ENCODE results near the gene RABGAP1L.

Gene RABGAP1L

GRCh38 chr1:174428739-174429138 lies 269.4 kb downstream of the RABGAP1L start:
- Histone ChIP-seq H3K79me2 (ENCODE audit: control insufficient read depth, insufficient read depth, low read length, poor library complexity) (no peaks in the 10 kb centered on the region), H2BK12ac (ENCODE audit: low read length) (no peak overlapping the region), H4K8ac (ENCODE audit: low read depth, low read length) (no peak overlapping the region), H3K23ac (ENCODE audit: low read length) (no peak overlapping the region), H3K4me1 (ENCODE audit: control insufficient read depth in 1 of 2, insufficient read depth in 2 of 2, low read length in 2 of 2) (no peaks in the 10 kb centered on the region), H3K27ac (ENCODE audit: low read depth, low read length) (no peak overlapping the region), H3K9ac (ENCODE audit: low read length) (no peak overlapping the region), H3K14ac (ENCODE audit: low read length) (no peak overlapping the region), H3K18ac (ENCODE audit: low read length) (no peak overlapping the region), H4K91ac (ENCODE audit: low read depth, low read length) (no peak overlapping the region), H3K4me2 (ENCODE audit: low read length) (no peak overlapping the region), H4K12ac (ENCODE audit: low read depth, low read length) (no peak overlapping the region), H3K4me3 (ENCODE audit: low read depth, low read length) (no peak overlapping the region), H2AFZ (ENCODE audit: insufficient read depth, low read length, poor library complexity) (no peak overlapping the region), H3K27me3 (ENCODE audit: insufficient read depth, low read length) (no peaks in the 10 kb centered on the region), H3K4ac (ENCODE audit: low read depth, low read length) (no peak overlapping the region), H3K9me3 (ENCODE audit: insufficient read depth, low read depth, low read length) (no peaks in the 10 kb centered on the region), H2AK5ac (ENCODE audit: low read length) (no peak overlapping the region), H3K36me3 (ENCODE audit: control insufficient read depth in 1 of 2, insufficient read depth in 2 of 2, low read length in 2 of 2) (no peaks in the 10 kb centered on the region), H2BK5ac (ENCODE audit: low read depth, low read length, poor library complexity) (no peak overlapping the region), H3K79me1 (ENCODE audit: low read length) (no peaks in the 10 kb centered on the region), H2BK120ac (ENCODE audit: insufficient read depth, low read length, poor library complexity) (no peak overlapping the region)
- DNase-seq = no peak

- H2BK5ac ChIP-seq (ENCODE audit: low read depth, low read length, poor library complexity) = no peak overlapping the region
- H3K36me3 ChIP-seq (ENCODE audit: control insufficient read depth in 1 of 2, insufficient read depth in 2 of 2, low read length in 2 of 2) = no peaks in the 10 kb centered on the region
- WGBS (ENCODE audit: extremely low coverage, insufficient coverage, insufficient read length) = no CpG with 5 or more reads among the region's 1 CpG
These were observed 274.1 kb downstream of the RABGAP1L start for GRCh38 chr1:174433451-174433850.

GRCh38 chr1:174445351-174445750 lies 286.0 kb downstream of the RABGAP1L start:
- Histone ChIP-seq H3K4me2 (ENCODE audit: low read length) (no peak overlapping the region), H3K4me3 (ENCODE audit: low read depth, low read length) (no peak overlapping the region), H2BK120ac (ENCODE audit: insufficient read depth, low read length, poor library complexity) (no peak overlapping the region), H3K27ac (ENCODE audit: low read depth, low read length) (no peak overlapping the region), H3K27me3 (ENCODE audit: insufficient read depth, low read length) (no peaks in the 10 kb centered on the region), H4K91ac (ENCODE audit: low read depth, low read length) (no peak overlapping the region), H3K4me1 (ENCODE audit: control insufficient read depth in 1 of 2, insufficient read depth in 2 of 2, low read length in 2 of 2) (no peaks in the 10 kb centered on the region), H3K79me2 (ENCODE audit: control insufficient read depth, insufficient read depth, low read length, poor library complexity) (no peaks in the 10 kb centered on the region), H2BK12ac (ENCODE audit: low read length) (no peak overlapping the region), H4K12ac (ENCODE audit: low read depth, low read length) (no peak overlapping the region), H3K4ac (ENCODE audit: low read depth, low read length) (no peak overlapping the region), H2AK5ac (ENCODE audit: low read length) (no peak overlapping the region), H3K23ac (ENCODE audit: low read length) (no peak overlapping the region), H3K9ac (ENCODE audit: low read length) (no peak overlapping the region), H2AFZ (ENCODE audit: insufficient read depth, low read length, poor library complexity) (no peak overlapping the region), H3K79me1 (ENCODE audit: low read length) (no peaks in the 10 kb centered on the region), H3K14ac (ENCODE audit: low read length) (no peak overlapping the region), H4K8ac (ENCODE audit: low read depth, low read length) (no peak overlapping the region), H3K18ac (ENCODE audit: low read length) (no peak overlapping the region), H3K9me3 (ENCODE audit: insufficient read depth, low read depth, low read length) (no peaks in the 10 kb centered on the region), H3K36me3 (ENCODE audit: control insufficient read depth in 1 of 2, insufficient read depth in 2 of 2, low read length in 2 of 2) (no peaks in the 10 kb centered on the region), H2BK5ac (ENCODE audit: low read depth, low read length, poor library complexity) (no peak overlapping the region)
- no peak for DNase-seq

More at GRCh38 chr1:174433451-174433850, 274.1 kb downstream of the RABGAP1L start:
- peak; percentile 8 to 53 for DNase-seq
- Histone ChIP-seq H4K8ac (ENCODE audit: low read depth, low read length) (no peak overlapping the region), H4K12ac (ENCODE audit: low read depth, low read length) (no peak overlapping the region), H3K9ac (ENCODE audit: low read length) (no peak overlapping the region), H3K4me2 (ENCODE audit: low read length) (no peak overlapping the region), H3K4ac (ENCODE audit: low read depth, low read length) (no peak overlapping the region), H4K91ac (ENCODE audit: low read depth, low read length) (no peak overlapping the region), H2AK5ac (ENCODE audit: low read length) (no peak overlapping the region), H3K79me1 (ENCODE audit: low read length) (no peaks in the 10 kb centered on the region), H3K4me1 (ENCODE audit: control insufficient read depth in 1 of 2, insufficient read depth in 2 of 2, low read length in 2 of 2) (no peaks in the 10 kb centered on the region), H3K4me3 (ENCODE audit: low read depth, low read length) (no peak overlapping the region), H3K23ac (ENCODE audit: low read length) (no peak overlapping the region), H2BK12ac (ENCODE audit: low read length) (no peak overlapping the region), H3K18ac (ENCODE audit: low read length) (no peak overlapping the region), H3K27me3 (ENCODE audit: insufficient read depth, low read length) (no peaks in the 10 kb centered on the region), H3K27ac (ENCODE audit: low read depth, low read length) (no peak overlapping the region), H3K14ac (ENCODE audit: low read length) (no peak overlapping the region), H3K79me2 (ENCODE audit: control insufficient read depth, insufficient read depth, low read length, poor library complexity) (no peaks in the 10 kb centered on the region), H2AFZ (ENCODE audit: insufficient read depth, low read length, poor library complexity) (no peak overlapping the region), H2BK120ac (ENCODE audit: insufficient read depth, low read length, poor library complexity) (no peak overlapping the region), H3K9me3 (ENCODE audit: insufficient read depth, low read depth, low read length) (no peaks in the 10 kb centered on the region)

- Histone ChIP-seq H3K4me2 (ENCODE audit: low read length) (no peak overlapping the region), H3K4ac (ENCODE audit: low read depth, low read length) (no peak overlapping the region), H3K9me3 (ENCODE audit: insufficient read depth, low read depth, low read length) (no peaks in the 10 kb centered on the region), H2BK120ac (ENCODE audit: insufficient read depth, low read length, poor library complexity) (no peak overlapping the region), H3K18ac (ENCODE audit: low read length) (no peak overlapping the region), H3K4me1 (ENCODE audit: control insufficient read depth in 1 of 2, insufficient read depth in 2 of 2, low read length in 2 of 2) (no peaks in the 10 kb centered on the region), H2BK5ac (ENCODE audit: low read depth, low read length, poor library complexity) (no peak overlapping the region), H3K79me2 (ENCODE audit: control insufficient read depth, insufficient read depth, low read length, poor library complexity) (no peaks in the 10 kb centered on the region), H3K36me3 (ENCODE audit: control insufficient read depth in 1 of 2, insufficient read depth in 2 of 2, low read length in 2 of 2) (no peaks in the 10 kb centered on the region), H2AFZ (ENCODE audit: insufficient read depth, low read length, poor library complexity) (no peak overlapping the region), H3K4me3 (ENCODE audit: low read depth, low read length) (no peak overlapping the region), H4K8ac (ENCODE audit: low read depth, low read length) (no peak overlapping the region), H3K27ac (ENCODE audit: low read depth, low read length) (no peak overlapping the region), H3K14ac (ENCODE audit: low read length) (no peak overlapping the region), H2AK5ac (ENCODE audit: low read length) (no peak overlapping the region), H4K12ac (ENCODE audit: low read depth, low read length) (no peak overlapping the region), H4K91ac (ENCODE audit: low read depth, low read length) (no peak overlapping the region), H3K27me3 (ENCODE audit: insufficient read depth, low read length) (no peaks in the 10 kb centered on the region), H2BK12ac (ENCODE audit: low read length) (no peak overlapping the region), H3K79me1 (ENCODE audit: low read length) (no peaks in the 10 kb centered on the region), H3K23ac (ENCODE audit: low read length) (no peak overlapping the region), H3K9ac (ENCODE audit: low read length) (no peak overlapping the region)
- no CpG with 5 or more reads among the region's 6 CpGs for WGBS (ENCODE audit: extremely low coverage, insufficient coverage, insufficient read length)
- DNase-seq = no peak
These were observed 286.5 kb downstream of the RABGAP1L start for GRCh38 chr1:174445817-174446216.

Data from trophoblast cell (in vitro differentiated cells and primary cell).